ENCODE measurements around the gene SREBF2. TPM values are rescaled to one million over a fixed set of nuclear protein-coding genes. Genes with fewer than 3 reads are reported as not detected.
A peak's percentile ranks its signal among the peaks of the same experiment; 100 is the strongest.

Gene SREBF2
- total RNA-seq, 1 donor from 2014 or later = 119 TPM

DNA sequence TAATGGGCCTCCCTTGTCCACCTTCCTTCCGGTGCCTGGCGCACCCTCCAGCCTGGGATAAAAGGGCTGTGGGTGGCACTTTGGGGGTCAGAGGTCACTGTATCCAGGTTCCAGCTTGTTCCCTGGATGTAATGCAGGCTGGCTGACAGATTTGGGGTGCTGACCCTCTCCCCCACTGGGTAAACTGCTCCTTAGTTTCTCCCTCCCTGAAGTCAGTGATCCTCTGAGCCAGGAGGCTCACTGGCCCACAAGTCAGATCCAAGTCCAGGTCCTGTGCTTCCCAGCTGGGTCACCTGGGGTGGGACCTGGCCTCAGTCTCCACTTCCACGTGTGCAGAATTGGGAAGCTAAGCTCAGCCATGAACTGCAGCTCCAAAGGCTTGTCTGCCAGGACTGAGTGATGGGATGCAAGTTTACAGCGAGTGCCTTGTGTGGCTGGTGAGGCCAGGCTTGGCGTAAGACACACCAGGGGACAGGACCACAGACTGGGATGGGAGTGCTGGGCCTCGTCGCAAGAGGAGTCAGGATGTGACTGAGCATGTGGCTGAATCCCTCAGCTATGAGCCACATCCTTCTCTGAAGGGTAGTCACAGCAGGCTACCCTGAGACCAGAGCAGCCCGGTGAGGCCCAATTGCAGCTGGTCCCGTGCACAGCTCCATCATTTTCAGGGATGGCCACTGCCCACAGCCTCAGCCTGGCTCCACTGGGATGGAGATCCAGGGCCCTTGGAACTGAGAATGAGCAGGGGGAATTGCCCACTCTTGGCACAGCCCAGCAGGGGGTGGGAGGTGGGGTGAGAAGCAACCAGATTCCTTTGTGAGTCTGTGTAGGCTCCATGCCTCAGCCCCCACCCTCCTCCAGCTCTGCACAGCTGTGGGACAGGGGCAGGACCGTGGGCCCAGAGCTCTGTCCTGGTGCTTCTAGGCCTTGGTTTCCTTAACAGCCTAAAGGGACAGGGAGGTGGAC, 74.8 kb downstream of the SREBF2 start:
- Mint-ChIP-seq H3K4me1 (ENCODE audit: unreplicated experiment) (no peaks in the 10 kb centered on the region), H3K27me3 (peaks cover 25% of the 10 kb centered on the region), H3K36me3 (peaks cover 5% of the 10 kb centered on the region), H3K27ac (no peak overlapping the region), H3K9me3 (no peaks in the 10 kb centered on the region), H3K4me3 (no peak overlapping the region)
- no peak for TF ChIP-seq CTCF (conservative IDR thresholded peaks at IDR 0.05)
- no peak for DNase-seq (ENCODE audit: extremely low spot score, unreplicated experiment)

DNA sequence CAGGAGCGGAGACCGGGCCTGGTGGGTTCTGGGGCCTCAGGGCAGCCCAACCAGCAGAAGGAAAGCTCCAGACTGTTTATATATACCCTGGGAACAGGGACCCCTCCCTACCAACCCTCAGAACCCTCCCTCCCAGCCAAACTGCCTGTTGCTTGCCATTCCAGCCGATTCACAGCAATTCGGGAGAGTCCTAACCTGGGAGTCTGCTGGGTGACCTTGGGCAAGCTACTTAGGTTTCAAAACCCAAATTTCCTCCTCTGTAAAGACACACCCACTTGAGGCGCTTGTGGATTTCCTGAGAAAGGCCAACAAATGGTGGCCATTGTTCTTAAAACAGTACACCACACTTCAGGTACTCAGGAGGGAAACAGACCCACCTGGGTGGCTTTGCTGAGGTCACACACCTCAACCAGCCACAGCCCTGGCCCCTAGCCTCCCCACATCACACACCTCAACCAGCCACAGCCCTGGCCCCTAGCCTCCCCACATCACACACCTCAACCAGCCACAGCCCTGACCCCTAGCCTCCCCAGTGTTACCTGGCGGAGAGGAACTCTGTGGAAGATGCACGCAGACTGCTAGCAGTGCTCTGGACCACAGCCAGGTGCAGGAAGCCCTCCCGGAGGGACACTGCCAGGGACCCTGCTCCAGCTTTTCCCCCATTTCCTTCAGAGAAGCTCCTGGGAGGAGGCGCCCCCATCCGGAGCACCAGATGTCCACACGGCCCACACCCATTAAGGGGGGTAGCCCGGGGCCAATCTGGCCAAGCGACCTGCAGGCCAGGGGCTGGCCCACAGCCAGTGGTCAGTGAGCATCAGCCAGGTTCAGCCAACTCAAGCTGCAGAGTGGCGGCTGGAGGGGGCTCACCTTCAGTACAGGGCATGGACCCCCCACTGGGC, 75.8 kb downstream of the SREBF2 start:
- no peaks in the 10 kb centered on the region for H3K4me1 Mint-ChIP-seq (ENCODE audit: unreplicated experiment)
- peak overlapping the region; percentile 57 for H3K4me3 Mint-ChIP-seq
- H3K9me3 Mint-ChIP-seq = no peaks in the 10 kb centered on the region
- no peak for DNase-seq (ENCODE audit: extremely low spot score, unreplicated experiment)
- no peak overlapping the region for H3K27ac Mint-ChIP-seq
- TF ChIP-seq CTCF (conservative IDR thresholded peaks at IDR 0.05) = no peak
- H3K36me3 Mint-ChIP-seq = peaks cover 5% of the 10 kb centered on the region
- H3K27me3 Mint-ChIP-seq = peaks cover 33% of the 10 kb centered on the region

DNA sequence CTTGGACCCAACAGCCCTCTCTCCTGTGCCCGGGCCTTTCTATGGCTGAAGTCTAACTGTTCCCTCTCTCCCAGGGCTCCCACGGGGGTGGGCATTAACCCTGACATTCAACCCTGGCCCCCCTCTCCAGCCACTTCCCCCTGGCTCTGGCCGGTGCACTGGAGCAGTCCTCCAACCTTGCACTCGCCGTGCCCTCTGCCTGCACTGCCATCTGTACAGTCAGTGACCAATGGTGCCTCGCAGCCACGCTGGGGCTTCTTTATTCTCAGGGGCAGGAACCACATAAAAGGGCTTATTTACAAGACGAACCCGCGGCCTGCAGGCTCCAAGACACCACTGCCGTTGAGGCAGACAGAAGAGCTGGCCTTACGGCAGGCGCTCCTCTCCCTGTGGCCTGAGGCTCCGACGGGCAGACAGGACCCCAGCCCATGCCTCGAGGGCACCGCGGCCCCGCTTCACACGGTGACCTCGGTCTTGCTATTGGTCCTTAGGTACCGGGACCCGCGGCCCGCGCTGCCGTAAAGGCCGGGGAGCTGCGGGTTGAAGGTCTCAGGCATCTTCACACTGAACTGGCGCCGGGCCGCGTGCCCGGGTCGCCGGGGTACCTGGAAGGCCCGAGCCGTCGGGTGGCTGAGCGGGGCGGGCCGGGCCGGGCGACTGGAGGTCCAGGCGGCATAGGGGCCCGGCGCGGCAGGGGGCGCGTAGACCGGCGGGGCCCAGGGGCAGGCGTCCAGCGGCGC, 76.6 kb downstream of the SREBF2 start:
- Mint-ChIP-seq H3K27me3 (peaks cover 33% of the 10 kb centered on the region), H3K36me3 (peaks cover 5% of the 10 kb centered on the region), H3K4me3 (peak overlapping the region; percentile 54), H3K4me1 (ENCODE audit: unreplicated experiment) (no peaks in the 10 kb centered on the region), H3K27ac (no peak overlapping the region), H3K9me3 (no peaks in the 10 kb centered on the region)
- no peak for TF ChIP-seq CTCF (conservative IDR thresholded peaks at IDR 0.05)
- no peak for DNase-seq (ENCODE audit: extremely low spot score, unreplicated experiment)

- no peak for DNase-seq (ENCODE audit: extremely low spot score, unreplicated experiment)
- Mint-ChIP-seq H3K4me3 (no peak overlapping the region), H3K4me1 (ENCODE audit: unreplicated experiment) (no peaks in the 10 kb centered on the region), H3K27me3 (peaks cover 36% of the 10 kb centered on the region), H3K36me3 (peaks cover 5% of the 10 kb centered on the region), H3K27ac (no peak overlapping the region), H3K9me3 (no peaks in the 10 kb centered on the region)
- no peak for TF ChIP-seq CTCF (conservative IDR thresholded peaks at IDR 0.05)
Observed at GRCh38 chr22:41910050-41911000, 77.4 kb downstream of the SREBF2 start.

Data from type B pancreatic cell (in vitro differentiated cells).